Right forelimb (tissue), 1 donor: ENCODE results near the gene CYTH2.
A peak's percentile ranks its signal among the peaks of the same experiment; 100 is the strongest.

Experiments used
- DNase-seq: peaks from one replicate; pipeline ENCODE4 v3.0.0-alpha.2; 2018

The CYTH2 gene

GRCh38 chr19:48496959-48497727, 28.0 kb downstream of the CYTH2 start:
- no peak for DNase-seq

GRCh38 chr19:48497728-48498594, 28.8 kb downstream of the CYTH2 start:
- DNase-seq: no peak

GRCh38 chr19:48498595-48499311, 29.6 kb downstream of the CYTH2 start:
- no peak for DNase-seq

- DNase-seq: no peak
Measured at GRCh38 chr19:48499316-48500090, 30.3 kb downstream of the CYTH2 start.

- peak; percentile 25 for DNase-seq
Measured at GRCh38 chr19:48500830-48501493, 31.8 kb downstream of the CYTH2 start.

- DNase-seq: no peak
Measured at GRCh38 chr19:48501494-48502349, 32.6 kb downstream of the CYTH2 start.

GRCh38 chr19:48502350-48503018, 33.3 kb downstream of the CYTH2 start:
- DNase-seq: no peak

- no peak for DNase-seq
Measured at GRCh38 chr19:48506138-48506733, 37.1 kb downstream of the CYTH2 start.

- no peak for DNase-seq
Measured at GRCh38 chr19:48507911-48508439, 38.8 kb downstream of the CYTH2 start.

GRCh38 chr19:48508729-48509411, 39.7 kb downstream of the CYTH2 start:
- DNase-seq: no peak

- DNase-seq: no peak
Measured at GRCh38 chr19:48509467-48510194, 40.5 kb downstream of the CYTH2 start.

GRCh38 chr19:48510421-48511268, 41.5 kb downstream of the CYTH2 start:
- DNase-seq: peak; percentile 81

- no peak for DNase-seq
Measured at GRCh38 chr19:48511321-48511731, 42.2 kb downstream of the CYTH2 start.

- no peak for DNase-seq
Measured at GRCh38 chr19:48511800-48512503, 42.8 kb downstream of the CYTH2 start, which contains the start of gene LMTK3. TSS of gene LMTK3 (minus strand) at chr19:48511835. CDS start at chr19:48511576, 259 bp downstream.

- no peak for DNase-seq
Measured at GRCh38 chr19:48512504-48513288, 43.5 kb downstream of the CYTH2 start.
